SH-SY5Y (cell line): ENCODE measurements around the gene SRF.

Experiments used
- GATA2 ChIP-seq: IDR thresholded peaks from 2 replicates; pipeline ENCODE4 v1.6.1; 2011; ENCODE audit warnings: mild to moderate bottlenecking, low read depth, low read length
- GATA3 ChIP-seq: IDR thresholded peaks from 2 replicates; pipeline ENCODE4 v1.6.1; 2011; ENCODE audit warnings: low read depth, mild to moderate bottlenecking, low read length, moderate library complexity

DNA sequence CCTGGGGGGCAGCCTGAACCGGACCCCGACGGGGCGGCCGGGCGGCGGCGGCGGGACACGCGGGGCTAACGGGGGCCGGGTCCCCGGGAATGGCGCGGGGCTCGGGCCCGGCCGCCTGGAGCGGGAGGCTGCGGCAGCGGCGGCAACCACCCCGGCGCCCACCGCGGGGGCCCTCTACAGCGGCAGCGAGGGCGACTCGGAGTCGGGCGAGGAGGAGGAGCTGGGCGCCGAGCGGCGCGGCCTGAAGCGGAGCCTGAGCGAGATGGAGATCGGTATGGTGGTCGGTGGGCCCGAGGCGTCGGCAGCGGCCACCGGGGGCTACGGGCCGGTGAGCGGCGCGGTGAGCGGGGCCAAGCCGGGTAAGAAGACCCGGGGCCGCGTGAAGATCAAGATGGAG, 636 bp downstream of the SRF start:
- TF ChIP-seq GATA2 (no peak), GATA3 (no peak)
